ENCODE data around the gene WNK2.

WNK2 gene

DNA sequence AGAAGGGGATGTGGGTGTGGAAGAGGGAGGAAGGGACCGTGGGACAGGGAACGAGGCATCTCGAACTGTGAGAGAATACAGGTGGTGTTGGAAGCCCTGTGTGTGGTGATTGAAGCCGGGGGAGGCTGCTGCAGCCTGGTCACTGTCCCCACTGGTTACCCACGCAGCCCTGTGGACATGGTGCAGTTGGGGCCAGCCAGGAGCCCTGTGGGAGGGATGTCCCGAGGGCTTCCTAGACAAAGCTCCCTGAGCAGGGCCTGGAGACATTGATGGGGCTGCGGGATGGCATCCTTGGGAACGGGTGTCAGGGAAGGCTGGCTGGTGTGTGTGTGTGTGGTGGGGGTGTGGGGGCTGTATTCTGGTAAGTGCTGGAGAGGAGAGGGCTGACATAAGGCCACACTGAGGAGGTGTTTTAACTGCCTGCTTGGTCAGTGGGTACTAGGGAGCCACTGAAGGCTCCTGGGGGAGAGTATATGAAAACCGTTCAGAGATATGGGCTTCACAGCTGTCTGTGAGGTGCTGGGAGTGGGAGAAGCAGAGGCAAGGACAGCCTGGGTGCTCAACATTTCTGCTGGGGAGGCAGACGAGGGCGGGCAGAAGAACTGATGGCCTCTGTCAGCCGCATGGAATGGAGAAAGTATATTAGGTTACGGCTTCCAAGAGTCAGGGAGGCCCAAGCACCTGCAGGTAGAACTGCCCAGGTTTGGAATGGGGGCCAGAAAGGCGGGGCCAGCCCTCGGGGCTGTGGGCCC, 20.0 kb downstream of the WNK2 start:
- DNase-seq, result no peak

DNA sequence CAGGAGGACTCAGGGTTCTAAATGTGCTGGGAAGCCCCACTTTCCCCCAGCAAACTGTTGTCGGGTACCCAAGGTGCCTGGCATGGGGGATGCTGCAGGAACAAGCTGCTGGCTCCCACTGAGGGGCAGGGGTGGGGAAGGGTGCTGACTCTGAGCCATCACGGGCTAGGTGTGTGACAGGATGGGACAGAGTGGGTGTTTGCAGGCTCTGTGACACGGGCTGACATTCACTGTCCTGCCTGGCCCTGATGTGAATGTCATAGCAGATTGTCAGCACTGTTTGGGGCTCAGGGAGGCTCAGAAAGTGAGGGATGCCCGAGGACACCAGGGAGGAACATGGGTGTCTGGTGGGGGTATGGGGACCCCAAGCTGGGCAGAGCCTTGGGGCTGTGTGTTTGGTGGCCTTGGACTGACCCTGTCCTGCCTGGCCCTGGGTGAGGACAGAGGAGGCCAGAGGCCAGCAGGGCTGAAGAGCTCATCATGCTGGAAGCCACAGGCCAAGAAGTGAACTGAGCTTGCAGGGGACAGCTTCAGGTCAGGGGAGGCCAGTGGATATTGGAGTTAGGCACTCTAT, 20.6 kb downstream of the WNK2 start:
- no peak for DNase-seq

DNA sequence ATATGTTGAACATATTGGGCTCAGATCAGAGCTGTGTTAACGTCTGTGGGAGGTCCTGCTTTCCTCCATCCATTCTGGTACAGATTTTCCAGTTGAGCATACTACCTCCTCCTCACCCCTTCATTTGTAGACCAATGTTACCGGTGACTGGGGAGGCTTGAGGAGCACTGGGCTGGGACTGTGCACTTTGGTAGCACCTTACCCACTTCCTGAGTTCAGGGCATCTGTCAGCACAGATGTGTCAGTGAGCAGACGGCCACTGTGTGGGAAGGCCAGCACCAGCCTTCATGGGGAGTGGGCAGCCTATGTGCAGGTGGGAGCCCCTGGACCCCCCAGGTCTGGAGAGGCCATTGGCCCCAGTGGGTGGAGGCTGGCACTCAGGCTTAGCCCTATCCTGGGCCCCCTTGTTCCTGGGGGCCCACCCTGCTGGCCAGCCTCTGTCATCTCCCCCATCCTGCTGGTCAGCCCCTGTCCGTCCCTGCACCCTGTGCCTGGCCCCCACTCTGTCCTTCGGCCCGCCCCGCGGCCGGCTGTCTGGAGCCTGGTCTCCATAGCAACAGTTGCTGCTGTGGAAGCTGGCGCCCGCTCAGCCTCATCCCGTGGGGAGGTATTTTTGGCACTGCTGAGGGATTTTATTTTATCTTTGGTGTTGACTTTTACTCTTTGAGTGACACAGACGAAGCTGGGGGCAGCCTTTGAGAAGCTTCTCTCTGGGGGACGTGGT, 21.3 kb downstream of the WNK2 start:
- DNase-seq, result no peak

DNA sequence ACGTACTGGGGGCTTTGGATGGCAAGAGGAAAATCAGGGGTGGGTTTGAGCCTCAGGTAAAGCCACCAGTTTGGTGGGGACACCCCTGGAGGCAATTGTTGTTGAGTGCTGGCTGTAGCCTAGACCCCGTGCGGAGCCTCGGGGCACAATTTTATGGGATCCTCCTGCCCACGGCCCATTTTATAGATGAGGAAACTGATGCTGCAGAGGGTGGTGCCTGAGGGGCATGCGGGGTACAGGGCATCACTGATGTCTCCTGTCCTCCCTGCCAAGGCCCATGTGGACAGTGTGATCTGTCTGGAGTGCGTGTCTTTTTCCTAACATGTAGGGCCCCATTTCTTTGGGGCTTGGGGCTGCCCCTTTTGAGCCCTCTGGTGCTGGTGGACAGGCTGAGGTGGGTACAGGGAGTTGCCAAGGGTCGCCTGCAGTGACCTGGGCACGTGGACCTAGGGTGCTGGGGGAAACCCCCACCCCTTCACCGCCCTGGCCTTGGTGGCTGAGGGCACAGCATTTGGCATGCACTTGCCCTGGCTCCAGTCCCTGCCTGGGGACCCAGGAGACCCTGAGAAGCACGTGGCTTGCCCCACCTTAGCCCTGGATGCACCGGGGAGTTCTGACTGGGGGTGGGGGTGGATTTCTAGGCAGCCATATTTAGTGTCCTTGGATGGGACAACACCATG, 22.1 kb downstream of the WNK2 start:
- DNase-seq, result no peak

DNA sequence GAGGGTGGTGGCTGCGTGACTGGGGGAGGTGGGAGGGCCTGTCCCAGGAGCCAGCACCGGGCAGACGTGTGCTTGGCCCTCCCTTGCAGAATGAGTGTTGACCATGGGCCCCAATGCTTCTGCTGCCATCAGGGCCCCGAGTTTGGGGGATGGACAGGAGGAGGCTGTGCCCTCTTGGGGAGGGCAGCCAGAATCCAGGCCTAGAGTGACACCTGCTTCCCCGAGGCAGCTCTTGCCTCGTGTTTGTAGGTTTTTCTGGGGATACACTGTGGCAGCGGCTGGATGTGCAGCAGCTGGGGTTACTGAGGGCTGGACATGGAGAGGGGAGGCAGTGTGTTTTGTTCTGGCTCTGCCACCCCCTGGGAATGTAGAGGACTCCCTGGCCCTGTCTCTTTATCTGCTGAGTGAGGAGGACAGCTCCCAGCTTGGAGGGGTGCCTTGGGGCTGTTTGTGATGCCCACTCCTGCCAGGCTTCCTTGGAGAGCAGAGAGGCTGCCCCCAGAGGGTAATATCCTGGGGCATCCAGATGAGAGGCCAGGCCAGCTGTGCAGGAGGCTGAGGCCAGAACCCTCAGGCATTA, 22.7 kb downstream of the WNK2 start:
- DNase-seq, result no peak

DNA sequence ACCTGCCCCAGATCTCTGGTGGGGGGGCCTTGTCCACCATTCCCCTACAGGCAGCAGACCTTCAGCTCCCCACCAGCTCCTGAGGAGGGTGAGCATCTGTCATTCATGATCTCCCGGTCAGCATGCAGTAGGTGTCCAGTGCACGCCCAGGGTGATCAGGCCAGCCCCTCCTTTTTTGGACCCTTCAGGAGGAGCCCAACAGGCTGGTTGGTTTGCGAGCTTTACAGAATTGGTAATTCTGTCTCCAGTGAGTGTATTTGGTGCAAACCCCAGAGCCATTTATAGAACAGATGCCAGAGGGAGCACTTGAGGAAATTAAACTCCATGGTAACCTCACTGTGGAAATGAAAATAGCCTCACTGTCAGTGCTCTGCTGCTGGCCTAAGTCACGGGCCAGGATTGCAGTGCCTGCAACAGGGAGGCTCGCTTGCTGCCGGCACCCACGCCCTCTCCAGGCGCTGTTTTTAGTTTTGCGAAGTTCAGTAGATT, 23.4 kb downstream of the WNK2 start:
- DNase-seq, result no peak

DNA sequence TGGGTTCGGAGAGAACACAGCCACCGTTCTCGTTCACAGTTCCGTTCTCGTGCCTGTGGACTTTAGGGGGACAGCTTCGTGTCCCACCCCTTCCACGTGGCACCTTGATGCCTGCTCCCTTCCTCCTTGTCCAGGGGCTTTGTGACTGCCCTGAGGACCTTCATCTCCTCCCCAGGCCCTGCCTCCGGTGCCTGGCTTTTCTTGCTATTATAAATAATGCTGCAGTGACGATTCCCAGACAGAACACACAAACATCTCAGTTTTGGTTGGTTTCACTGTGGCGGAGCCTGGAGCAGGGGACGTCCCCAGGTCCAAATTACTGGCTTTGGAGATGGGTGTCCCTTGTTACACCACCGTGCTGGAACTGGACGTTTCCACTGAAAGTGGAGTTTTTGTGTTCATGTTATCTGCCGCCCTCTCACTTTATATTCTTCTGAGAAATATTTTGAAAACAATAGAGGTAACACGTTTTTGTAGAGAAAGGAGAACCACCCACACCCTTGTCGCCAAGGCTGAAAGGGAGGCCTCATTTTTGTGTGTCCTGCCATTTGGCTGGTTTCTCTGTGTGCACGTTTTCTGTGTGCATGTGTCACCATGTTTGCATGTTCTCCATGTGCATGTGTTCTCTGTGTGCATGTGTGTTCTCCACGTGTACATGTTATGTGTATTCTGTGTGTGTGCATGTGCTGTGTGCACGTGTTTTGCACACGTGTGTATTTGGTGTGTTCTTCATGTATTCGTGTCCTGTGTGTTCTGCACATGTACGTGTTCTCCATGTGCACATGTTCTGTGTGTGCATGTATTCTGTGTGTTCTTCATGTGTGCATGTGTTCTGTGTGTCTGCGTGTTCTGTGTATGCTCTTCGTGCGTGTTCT, 24.2 kb downstream of the WNK2 start:
- DNase-seq, result no peak

DNA sequence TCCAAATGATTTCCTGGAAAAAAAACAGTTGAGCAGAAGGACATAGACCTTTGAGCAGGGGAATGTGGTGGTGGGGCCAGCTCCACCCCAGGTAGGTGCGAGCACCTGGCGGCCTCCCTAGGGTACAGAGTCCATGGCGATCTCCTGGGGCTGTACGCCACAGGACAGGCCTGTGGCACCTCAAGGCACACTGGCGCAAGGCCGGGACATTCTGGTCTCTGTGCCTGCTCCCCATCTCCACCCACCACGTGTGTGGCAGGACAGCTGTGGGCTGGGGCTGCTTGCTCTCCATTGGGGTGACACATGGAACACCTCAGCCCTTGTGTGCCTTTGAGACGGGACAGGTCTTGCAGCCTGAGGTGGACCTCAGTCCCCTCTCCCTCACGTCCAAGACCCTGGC, 25.2 kb downstream of the WNK2 start:
- DNase-seq, result no peak

DNA sequence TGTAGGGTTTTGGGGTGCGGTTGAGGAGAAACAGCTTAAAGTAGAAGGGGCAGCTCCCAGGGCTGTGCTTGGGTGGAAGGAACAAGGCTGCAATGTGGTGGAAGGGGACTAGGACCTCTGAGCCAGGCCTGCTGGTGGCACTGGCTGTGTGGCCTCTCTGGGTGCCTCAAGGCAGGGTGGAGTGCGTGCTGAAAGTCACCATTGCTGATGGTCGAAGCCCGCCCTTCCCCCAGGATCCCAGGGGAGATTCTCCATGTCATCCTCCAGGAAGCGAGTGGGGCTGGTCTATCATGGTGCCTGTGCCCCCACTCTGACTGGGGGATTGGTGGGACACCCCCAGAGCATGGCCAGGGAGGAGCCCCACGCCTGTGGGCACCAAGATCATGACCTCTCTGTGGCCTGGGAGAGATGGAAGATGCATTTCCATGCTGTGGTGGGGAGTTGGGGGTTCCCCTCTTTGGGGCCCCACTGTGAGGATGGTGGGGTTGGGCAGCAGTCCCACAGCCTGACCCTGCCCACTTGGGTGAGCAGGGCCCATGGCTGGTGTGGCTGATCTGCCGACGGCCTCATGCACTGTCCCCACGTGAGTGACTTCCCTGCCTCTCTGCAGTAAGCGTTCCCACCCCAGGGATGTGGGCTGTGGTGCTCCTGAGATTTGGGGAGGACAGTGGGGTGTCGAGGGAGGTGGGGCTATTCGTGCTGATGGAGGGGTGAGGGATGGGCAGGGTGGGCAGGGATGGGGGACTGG, 25.8 kb downstream of the WNK2 start:
- no peak for DNase-seq

DNA sequence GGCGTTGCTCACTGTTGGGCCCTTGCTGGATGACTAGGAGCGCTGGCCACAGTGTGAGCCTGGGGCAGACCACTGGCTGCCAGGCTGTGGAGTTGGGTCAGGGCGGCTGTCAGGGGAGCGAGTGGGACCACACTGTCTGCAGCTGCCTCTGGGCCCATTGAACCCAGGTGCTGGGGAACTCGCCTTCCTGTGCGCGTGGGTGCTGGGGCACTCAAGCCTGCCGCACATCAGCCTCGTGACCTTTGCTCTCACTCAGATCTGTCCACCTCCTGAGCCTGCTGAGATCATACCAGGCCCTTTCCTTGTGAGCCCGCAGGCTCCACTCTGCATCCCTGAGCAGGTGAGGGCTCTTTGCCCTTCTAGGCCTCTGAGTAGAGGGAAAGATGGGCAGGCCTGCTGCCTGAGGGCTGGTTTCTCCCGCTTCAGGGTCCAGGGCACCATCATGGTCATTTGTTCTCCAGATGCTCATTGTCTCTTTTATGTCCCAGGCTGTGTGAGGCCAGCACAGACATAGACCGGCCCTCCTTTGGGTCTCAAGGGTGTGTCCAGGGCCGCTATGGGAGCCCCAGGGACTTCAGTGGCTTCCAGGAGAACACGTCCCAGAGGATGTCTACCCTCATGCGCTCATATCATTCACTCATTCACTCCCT, 26.5 kb downstream of the WNK2 start:
- DNase-seq, result no peak

DNA sequence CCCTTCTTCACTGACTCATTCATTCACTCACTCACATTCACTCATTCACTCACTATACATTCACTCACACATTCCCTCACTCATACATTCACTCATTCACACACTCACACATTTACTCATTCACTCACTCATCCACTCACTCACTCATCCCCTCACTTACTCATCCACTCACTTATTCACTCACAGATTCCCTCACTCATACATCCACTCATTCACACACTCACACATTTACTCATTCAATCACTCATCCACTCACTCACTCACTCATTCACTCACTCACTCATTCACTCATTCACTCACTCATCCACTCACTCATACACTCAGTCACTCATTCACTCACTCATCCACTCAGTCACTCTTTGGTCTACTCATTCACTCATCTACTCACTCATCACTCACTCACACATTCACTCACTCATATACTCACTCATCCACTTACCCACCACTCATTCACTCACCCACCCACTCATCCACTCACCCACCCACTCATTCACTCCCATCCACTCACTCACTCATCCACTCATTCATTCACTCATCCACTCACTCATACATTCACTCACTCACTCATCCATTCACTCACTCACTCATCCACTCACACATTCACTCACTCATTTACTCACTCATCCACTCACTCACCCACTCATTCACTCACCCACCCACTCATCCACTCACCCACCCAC, 27.2 kb downstream of the WNK2 start:
- no peak for DNase-seq

DNA sequence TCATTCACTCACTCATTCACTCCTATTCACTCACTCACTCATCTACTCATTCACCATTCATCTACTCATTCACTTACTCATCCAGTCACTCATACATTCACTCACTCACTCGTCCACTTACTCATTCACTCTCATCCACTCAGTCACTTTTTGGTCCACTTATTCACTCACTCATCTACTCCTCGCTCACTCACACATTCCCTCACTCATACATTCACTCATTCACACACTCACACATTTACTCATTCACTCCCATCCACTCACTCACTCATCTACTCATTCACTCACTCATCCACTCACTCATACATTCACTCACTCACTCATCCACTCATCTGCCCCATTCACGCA, 27.7 kb downstream of the WNK2 start:
- no peak for DNase-seq

DNA sequence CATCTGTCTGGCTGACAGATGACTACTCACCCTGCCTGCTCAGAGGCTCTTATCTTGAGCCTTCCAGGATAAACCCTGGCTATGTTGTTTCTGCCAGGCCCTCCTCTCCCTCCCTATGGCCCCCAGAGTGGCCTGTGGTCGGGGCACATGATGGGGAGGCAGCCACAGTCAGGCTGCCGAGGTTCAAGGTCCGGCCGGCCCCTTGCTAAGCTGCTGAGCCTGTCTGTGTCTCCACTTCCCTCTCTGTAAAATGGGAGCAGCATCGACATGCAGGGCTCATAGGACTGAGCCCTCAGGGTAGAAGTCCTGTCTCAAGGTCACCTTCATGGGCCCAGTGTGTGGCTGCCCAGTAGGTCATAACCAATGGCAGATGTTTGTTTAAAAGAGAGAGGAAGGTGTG, 28.5 kb downstream of the WNK2 start:
- DNase-seq, result no peak

DNA sequence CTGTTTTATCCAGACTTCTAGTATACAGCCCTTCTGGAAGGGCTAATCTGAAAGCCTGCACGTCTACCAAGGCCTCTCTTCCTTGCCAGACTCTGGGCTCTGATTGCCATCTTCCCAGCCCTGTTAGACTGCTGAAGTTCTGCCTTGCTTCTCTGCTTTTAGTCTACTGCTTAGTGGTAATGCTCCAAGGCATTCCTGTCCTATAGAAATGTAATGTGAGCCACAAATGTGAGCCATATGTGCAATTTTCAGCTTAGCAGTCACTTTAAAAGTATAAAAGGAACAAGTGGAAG, 32.1 kb downstream of the WNK2 start:
- DNase-seq, result no peak

DNA sequence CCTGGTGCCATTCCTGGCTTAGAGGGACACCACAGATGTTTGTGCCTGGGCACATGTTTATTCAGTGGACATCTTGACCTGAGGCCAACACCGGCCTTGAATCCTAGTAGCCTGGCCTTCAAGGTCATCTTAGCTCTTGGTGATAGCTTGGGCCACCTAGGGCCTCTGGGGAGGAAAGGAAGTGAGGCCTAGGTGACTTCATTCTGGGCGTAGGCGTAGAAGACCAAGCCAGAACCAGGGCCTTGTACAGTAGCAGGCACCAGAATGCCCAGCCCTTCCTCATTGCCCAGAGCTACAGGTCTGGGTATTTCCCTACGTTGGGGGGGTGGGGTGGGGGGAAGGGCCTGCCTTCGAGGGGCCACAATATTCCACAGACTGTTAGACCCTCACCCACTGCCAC, 33.8 kb downstream of the WNK2 start:
- DNase-seq, result no peak

DNA sequence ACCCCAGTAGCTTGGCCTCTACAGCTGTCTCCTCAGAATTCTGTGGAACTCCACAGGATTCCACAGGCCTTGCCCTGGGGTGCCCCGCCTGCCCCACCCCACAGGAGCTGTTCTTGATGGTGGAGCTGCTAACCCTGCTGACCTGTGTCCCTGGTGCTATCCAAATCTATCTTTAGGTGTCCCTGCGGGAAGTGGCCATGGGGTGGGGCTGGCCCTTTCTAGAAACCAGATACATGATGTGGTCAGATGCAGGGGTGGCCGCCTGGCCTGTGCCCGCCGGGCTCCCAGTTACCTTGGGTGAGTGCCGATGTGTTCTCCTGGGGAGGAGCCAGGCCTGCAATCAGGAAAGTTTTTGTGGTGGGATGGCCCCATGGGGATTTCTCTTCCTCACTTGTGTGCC, 34.2 kb downstream of the WNK2 start:
- no peak for DNase-seq

DNA sequence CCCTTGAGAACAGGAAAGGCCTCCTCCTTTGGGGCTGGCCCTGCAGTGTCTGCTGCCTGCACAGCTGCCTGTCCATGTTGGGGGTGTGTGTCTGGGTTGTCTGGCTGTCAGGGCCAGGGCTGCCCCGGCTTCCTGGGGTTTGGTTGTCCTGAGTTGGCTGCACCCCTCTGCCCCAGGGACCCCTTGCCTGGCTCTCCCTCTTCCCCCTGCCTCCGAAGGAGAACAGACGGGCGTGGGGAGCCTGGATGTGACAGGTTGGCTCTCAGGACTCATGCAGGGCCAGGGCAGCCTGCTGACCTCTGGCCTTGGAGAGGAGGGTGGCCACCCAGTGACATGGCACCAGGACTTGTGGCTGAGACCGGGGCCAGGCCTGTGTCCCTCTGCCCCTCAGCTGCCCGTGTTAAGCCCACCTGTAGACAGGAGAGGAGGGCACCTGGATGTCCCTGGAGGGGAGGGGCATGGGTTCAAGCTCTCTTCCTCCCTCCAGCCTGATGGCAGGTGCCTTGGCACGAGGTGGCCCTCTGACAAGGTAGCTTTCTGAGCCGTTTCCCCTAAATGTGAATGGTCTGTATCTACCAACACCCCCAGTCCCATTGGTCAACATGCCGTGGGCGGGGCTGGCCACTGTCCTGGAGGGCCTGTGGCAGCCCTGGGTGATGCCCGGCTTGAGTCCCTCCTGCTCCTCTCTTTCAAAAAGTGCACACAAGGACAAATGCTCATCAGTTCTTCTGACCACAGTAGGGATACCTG, 34.9 kb downstream of the WNK2 start:
- no peak for DNase-seq

DNA sequence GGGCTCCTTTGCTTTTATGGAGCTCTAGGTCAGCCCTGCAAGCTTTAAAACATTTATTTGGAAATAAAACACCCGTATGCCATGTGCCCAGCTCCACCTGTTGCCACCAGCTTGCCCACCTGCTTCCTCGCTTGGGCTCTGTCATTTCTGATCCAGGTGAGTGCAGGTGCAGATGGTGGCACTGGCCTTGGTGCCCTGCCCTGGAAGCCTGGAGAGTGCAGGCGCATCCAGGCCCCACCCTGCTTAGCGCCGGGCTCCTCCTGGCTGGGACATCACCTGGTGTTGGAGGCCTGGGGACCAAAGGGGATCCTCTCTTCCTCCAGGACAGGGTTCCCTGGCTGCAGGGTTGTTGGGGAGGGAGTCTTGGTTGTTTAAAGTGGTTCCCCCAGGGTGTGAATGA, 35.8 kb downstream of the WNK2 start:
- no peak for DNase-seq

DNA sequence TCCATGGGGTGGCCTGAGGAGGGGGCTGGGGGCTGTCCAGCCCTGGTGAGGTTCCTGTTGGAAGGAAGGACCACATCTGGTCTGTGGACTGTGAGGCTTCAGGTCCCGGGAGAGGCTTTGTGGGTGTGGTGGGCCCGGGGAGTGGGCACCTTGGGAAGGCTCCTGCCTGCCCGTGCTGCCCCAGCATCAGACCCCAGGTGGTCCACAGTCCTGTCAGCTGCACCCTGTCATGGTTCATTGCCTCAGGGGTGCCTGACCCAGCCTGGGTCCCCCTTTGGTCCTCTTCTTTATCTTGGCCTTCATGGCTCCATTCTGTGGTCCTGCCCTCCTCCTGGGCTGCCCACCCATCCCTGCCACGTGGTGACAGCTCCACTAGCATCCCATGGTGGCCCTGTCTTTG, 36.7 kb downstream of the WNK2 start:
- DNase-seq, result no peak

DNA sequence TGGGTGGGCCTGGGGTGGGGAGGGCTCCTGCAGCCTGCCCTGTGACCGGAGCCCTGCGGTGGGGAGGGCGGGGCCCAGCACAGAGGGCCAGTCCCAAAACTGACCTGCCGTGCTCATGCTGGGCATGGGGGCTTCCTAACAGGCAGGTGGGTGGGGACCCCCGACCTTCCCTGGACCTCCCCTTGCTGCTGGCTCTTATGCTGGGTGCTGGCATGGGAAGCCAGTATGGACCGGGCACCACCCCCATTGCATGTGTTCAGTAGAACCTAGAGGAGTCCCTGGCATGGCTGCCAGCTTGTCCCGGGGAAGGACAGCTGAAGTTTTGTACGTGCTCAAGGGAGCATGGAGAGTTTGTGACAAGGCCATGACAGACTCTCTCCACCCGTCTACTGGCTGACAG, 37.1 kb downstream of the WNK2 start:
- no peak for DNase-seq

Data from GOT3 (cell line).